HepG2 (cell line): ENCODE measurements around the gene ACTN1. TPM values are rescaled to one million over a fixed set of nuclear protein-coding genes. Genes with fewer than 3 reads are reported as not detected.

Experiments
- ATAC-seq: fragments of 200-7000 bp; cut with Tn5 transposase; 3 replicates; pipeline ENCODE4 v1.9.1; 2020; ENCODE audit warnings: mild to moderate bottlenecking, moderate library complexity
- BruUV-seq: library from RNA; stranded (reverse); fragments of 400-500 nt; replicated peaks from 2 replicates; lab custom pipeline; 2021; lab: Mats Ljungman, UMichigan
- CTCF ChIA-PET: fragments of 300-600 bp; formaldehyde crosslinking; extraction: SDS; loops from one replicate; lab custom pipeline; 2021; ENCODE audit warnings: low total read pairs, inconsistent platforms, low intra/inter-chr PET ratio; lab: Yijun Ruan, JAX
- POLR2A ChIA-PET: fragments of 350-600 bp; sonication (Branson Sonifier 250); formaldehyde crosslinking; loops from one replicate; lab custom pipeline; 2020; ENCODE audit warnings: antibody characterized with exemption, inconsistent platforms; lab: Yijun Ruan, JAX
- DNase-seq: peaks from one replicate; pipeline ENCODE4 v3.0.0-alpha.2; 2015; ENCODE audit warnings: low spot score
- FAIRE-seq: peaks from 3 replicates; lab custom pipeline; 2011; peaks lifted over from hg19 to GRCh38; lab: Jason Lieb, UNC
- H2AFZ ChIP-seq: one replicate; pipeline ENCODE4 v1.6.1; 2011; ENCODE audit warnings: low read length, inconsistent platforms
- H3K27ac ChIP-seq: fragments of 300-600 bp; 3 replicates; pipeline ENCODE4 v1.8.0; 2011; ENCODE audit warnings: mixed run types, mild to moderate bottlenecking, mixed read lengths, low read length, inconsistent platforms; ENCODE audit not compliant: insufficient read depth; ENCODE audit errors: extremely low read length
- H3K27me3 ChIP-seq, 2 experiments: fragments of 200-600 bp in 1 of 2; 2 replicates in 1 of 2; 3 replicates in 1 of 2; pipeline versions ENCODE4 v1.6.0 to v1.8.0; 2011; ENCODE audit warnings: low read length in 2 of 2, mild to moderate bottlenecking in 2 of 2, moderate library complexity in 2 of 2, inconsistent platforms in 1 of 2; ENCODE audit not compliant: insufficient read depth in 2 of 2, control insufficient read depth in 1 of 2
- H3K36me3 ChIP-seq, 2 experiments: fragments of 200-600 bp in 1 of 2; replicated peaks in 1 of 2; 2 replicates in 1 of 2; 3 replicates in 1 of 2; pipeline versions ENCODE4 v1.5.1 to v1.8.0; 2011; ENCODE audit warnings: low read length in 2 of 2, inconsistent platforms in 1 of 2; ENCODE audit not compliant: insufficient read depth in 2 of 2, control insufficient read depth in 1 of 2
- H3K4me1 ChIP-seq: 2 replicates; pipeline ENCODE4 v1.5.1; 2012; ENCODE audit warnings: low read length, inconsistent platforms; ENCODE audit not compliant: insufficient read depth
- H3K4me2 ChIP-seq: 2 replicates; pipeline ENCODE4 v1.6.0; 2011; ENCODE audit warnings: low read depth, low read length, inconsistent platforms
- H3K4me3 ChIP-seq, 3 experiments: fragments of 200-600 bp in 1 of 3; sonication (generic), shearing (Covaris generic) in 1 of 3; replicated peaks in 1 of 3; 2 replicates each; pipeline ENCODE4 v1.5.1; 2011 to 2016; ENCODE audit warnings: low read length in 3 of 3, inconsistent platforms in 2 of 3, low read depth in 2 of 3, mild to moderate bottlenecking in 2 of 3, control low read depth in 1 of 3, mixed read lengths in 1 of 3; ENCODE audit not compliant: insufficient read depth in 1 of 3
- H3K79me2 ChIP-seq: one replicate; pipeline ENCODE4 v1.6.1; 2011; ENCODE audit warnings: low read length, inconsistent platforms; ENCODE audit not compliant: insufficient read depth
- H3K9ac ChIP-seq: 2 replicates; pipeline ENCODE4 v1.6.0; 2011; ENCODE audit warnings: mild to moderate bottlenecking, low read depth, low read length, inconsistent platforms; ENCODE audit not compliant: insufficient read depth
- H3K9me3 ChIP-seq: 2 replicates; pipeline ENCODE4 v1.5.1; 2012; ENCODE audit warnings: mild to moderate bottlenecking, low read length
- H4K20me1 ChIP-seq: 2 replicates; pipeline ENCODE4 v1.6.0; 2011; ENCODE audit warnings: inconsistent platforms, mild to moderate bottlenecking, low read length, moderate library complexity; ENCODE audit not compliant: insufficient read depth
- CEBPG ChIP-seq: IDR thresholded peaks from 2 replicates; pipeline ENCODE4 v1.6.1; 2016
- SKIL ChIP-seq: sonication (generic); formaldehyde crosslinking; IDR thresholded peaks from 2 replicates; pipeline ENCODE4 v1.8.0; 2022; ENCODE audit warnings: missing genetic modification reagents, mild to moderate bottlenecking, moderate library complexity, borderline replicate concordance
- SRF ChIP-seq: IDR thresholded peaks from 2 replicates; pipeline ENCODE4 v1.6.1; 2011; ENCODE audit warnings: mild to moderate bottlenecking, low read depth, low read length, moderate library complexity
- ZNF652 ChIP-seq: IDR thresholded peaks from 2 replicates; pipeline ENCODE4 v1.6.1; 2016; ENCODE audit warnings: low read depth, borderline replicate concordance
- WGBS: methylation state at CpG from one replicate; pipeline ENCODE4 v1.1.6; 2017; ENCODE audit warnings: low lambda C conversion rate; 5-methylcytosine and 5-hydroxymethylcytosine counted together
- in situ Hi-C: cut with HindIII; loops from 2 replicates; pipeline ENCODE4 v1.10.0; 2017; ENCODE audit warnings: low pct_unique_long_range_greater_than_20kb; ENCODE audit not compliant: extremely low pct_ligation_motif_present
- intact Hi-C: fragments of 100-400 bp; cut with micrococcal nuclease; formaldehyde crosslinking; loops from one replicate; pipeline ENCODE4 v1.10.0; 2022; ENCODE audit not compliant: unreplicated experiment
- polyA plus RNA-seq, 8 experiments: library from polyadenylated mRNA; depleted of rRNA in 3 of 8; stranded (reverse) in 7 of 8; unstranded in 1 of 8; fragments of >200 nt; fragmentation: Illumina TruSeq in 4 of 8; extraction: Trizol in 4 of 8; gene quantifications; 2 replicates each; pipeline versions ENCODE4 v1.2.1 to v1.2.3, GENCODE V29; 2011 to 2016; ENCODE audit warnings: low read depth in 4 of 8, missing spikeins in 1 of 8, mixed read lengths in 1 of 8; ENCODE audit not compliant: insufficient read depth in 1 of 8
- total RNA-seq, 5 experiments: library from RNA; depleted of rRNA; stranded (reverse); fragments of >200 nt; fragmentation: Illumina TruSeq; extraction: Trizol; gene quantifications; 2 replicates each; pipeline ENCODE4 v1.2.3, GENCODE V29; 2016; ENCODE audit warnings: low read depth in 1 of 5
- TF ChIP-seq, protein P1 (sequence below): sonication (generic); formaldehyde crosslinking; IDR thresholded peaks from 2 replicates; pipeline ENCODE4 v1.5.1; 2020; ENCODE audit warnings: mild to moderate bottlenecking, missing genetic modification reagents, moderate library complexity
- TF ChIP-seq, protein P2 (sequence below): sonication (generic); formaldehyde crosslinking; IDR thresholded peaks from 2 replicates; pipeline ENCODE4 v1.4.0; 2020; ENCODE audit warnings: missing genetic modification reagents, borderline replicate concordance
- TF ChIP-seq, protein P3 (sequence below): IDR thresholded peaks from 2 replicates; pipeline ENCODE4 v1.6.1; 2018; ENCODE audit warnings: missing genetic modification reagents, mild to moderate bottlenecking, missing compliant biosample characterization

Gene ACTN1
- total and polyA plus RNA-seq, 2 of the 13 experiments (the other 11 are each of a cell fraction or from before 2014, with no cell fraction given), result 58.6 to 162 TPM

GRCh38 chr14:68924186-68925158 lies 54.6 kb downstream of the ACTN1 start:
- FAIRE-seq, result peak; percentile 18
- peaks cover 28% of the 10 kb centered on the region for H4K20me1 ChIP-seq
- ATAC-seq, result peak; percentile 79
- peaks cover 12% of the 10 kb centered on the region for H3K9me3 ChIP-seq
- ChIA-PET POLR2A (interaction anchor here (0.9 to 1.5 kb wide), 5 partner anchors 15 to 53 kb away, joined by 3 to 11 read pairs (median 3); no protein-coding TSS in a partner anchor), CTCF (interaction anchor here (1.1 kb wide), 1 partner anchor 13 kb away, joined by 3 read pairs; no protein-coding TSS in a partner anchor)
- peak overlapping the region; percentile 21 for H3K4me2 ChIP-seq
- peaks cover 63% of the 10 kb centered on the region for H3K79me2 ChIP-seq
- no peak overlapping the region for H2AFZ ChIP-seq
- DNase-seq, result peak; percentile 80
- in situ Hi-C loops, result no loop called here
- peaks cover 46 to 72% of the 10 kb centered on the region in 2 experiments for H3K36me3 ChIP-seq
- H3K4me1 ChIP-seq, result peaks cover 64% of the 10 kb centered on the region
- WGBS, result 83% methylated on average over 11 of the region's 12 CpGs
- H3K27me3 ChIP-seq, result no peaks in the 10 kb centered on the region
- no peak overlapping the region for H3K4me3 ChIP-seq
- peak overlapping the region; percentile 66 for H3K27ac ChIP-seq
- peak overlapping the region; percentile 58 for H3K9ac ChIP-seq
- intact Hi-C loops, result no loop called here
- no TSS peak for BruUV-seq
- TF ChIP-seq SRF (peak; percentile 83), CEBPG (CRISPR knock-in tag) (no peak), ZNF652 (0 out of 2 replicates have a peak, but pooled peaks have one; percentile 57), SKIL (no peak)
- TF ChIP-seq, protein P1, sequence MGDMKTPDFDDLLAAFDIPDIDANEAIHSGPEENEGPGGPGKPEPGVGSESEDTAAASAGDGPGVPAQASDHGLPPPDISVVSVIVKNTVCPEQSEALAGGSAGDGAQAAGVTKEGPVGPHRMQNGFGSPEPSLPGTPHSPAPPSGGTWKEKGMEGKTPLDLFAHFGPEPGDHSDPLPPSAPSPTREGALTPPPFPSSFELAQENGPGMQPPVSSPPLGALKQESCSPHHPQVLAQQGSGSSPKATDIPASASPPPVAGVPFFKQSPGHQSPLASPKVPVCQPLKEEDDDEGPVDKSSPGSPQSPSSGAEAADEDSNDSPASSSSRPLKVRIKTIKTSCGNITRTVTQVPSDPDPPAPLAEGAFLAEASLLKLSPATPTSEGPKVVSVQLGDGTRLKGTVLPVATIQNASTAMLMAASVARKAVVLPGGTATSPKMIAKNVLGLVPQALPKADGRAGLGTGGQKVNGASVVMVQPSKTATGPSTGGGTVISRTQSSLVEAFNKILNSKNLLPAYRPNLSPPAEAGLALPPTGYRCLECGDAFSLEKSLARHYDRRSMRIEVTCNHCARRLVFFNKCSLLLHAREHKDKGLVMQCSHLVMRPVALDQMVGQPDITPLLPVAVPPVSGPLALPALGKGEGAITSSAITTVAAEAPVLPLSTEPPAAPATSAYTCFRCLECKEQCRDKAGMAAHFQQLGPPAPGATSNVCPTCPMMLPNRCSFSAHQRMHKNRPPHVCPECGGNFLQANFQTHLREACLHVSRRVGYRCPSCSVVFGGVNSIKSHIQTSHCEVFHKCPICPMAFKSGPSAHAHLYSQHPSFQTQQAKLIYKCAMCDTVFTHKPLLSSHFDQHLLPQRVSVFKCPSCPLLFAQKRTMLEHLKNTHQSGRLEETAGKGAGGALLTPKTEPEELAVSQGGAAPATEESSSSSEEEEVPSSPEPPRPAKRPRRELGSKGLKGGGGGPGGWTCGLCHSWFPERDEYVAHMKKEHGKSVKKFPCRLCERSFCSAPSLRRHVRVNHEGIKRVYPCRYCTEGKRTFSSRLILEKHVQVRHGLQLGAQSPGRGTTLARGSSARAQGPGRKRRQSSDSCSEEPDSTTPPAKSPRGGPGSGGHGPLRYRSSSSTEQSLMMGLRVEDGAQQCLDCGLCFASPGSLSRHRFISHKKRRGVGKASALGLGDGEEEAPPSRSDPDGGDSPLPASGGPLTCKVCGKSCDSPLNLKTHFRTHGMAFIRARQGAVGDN, result peak; percentile 77
- TF ChIP-seq, protein P2, sequence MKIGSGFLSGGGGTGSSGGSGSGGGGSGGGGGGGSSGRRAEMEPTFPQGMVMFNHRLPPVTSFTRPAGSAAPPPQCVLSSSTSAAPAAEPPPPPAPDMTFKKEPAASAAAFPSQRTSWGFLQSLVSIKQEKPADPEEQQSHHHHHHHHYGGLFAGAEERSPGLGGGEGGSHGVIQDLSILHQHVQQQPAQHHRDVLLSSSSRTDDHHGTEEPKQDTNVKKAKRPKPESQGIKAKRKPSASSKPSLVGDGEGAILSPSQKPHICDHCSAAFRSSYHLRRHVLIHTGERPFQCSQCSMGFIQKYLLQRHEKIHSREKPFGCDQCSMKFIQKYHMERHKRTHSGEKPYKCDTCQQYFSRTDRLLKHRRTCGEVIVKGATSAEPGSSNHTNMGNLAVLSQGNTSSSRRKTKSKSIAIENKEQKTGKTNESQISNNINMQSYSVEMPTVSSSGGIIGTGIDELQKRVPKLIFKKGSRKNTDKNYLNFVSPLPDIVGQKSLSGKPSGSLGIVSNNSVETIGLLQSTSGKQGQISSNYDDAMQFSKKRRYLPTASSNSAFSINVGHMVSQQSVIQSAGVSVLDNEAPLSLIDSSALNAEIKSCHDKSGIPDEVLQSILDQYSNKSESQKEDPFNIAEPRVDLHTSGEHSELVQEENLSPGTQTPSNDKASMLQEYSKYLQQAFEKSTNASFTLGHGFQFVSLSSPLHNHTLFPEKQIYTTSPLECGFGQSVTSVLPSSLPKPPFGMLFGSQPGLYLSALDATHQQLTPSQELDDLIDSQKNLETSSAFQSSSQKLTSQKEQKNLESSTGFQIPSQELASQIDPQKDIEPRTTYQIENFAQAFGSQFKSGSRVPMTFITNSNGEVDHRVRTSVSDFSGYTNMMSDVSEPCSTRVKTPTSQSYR, result 0 out of 2 replicates have a peak, but pooled peaks have one; percentile 37
- TF ChIP-seq, protein P3, sequence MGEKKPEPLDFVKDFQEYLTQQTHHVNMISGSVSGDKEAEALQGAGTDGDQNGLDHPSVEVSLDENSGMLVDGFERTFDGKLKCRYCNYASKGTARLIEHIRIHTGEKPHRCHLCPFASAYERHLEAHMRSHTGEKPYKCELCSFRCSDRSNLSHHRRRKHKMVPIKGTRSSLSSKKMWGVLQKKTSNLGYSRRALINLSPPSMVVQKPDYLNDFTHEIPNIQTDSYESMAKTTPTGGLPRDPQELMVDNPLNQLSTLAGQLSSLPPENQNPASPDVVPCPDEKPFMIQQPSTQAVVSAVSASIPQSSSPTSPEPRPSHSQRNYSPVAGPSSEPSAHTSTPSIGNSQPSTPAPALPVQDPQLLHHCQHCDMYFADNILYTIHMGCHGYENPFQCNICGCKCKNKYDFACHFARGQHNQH, result 0 out of 2 replicates have a peak, but pooled peaks have one; percentile 10
